Measurements from ENCODE around the gene NR4A1.

- no peak for TF ChIP-seq EZH2 (IDR thresholded peaks at IDR 0.05; ENCODE audit: low read length, unreplicated experiment)
- TF ChIP-seq CTCF (conservative IDR thresholded peaks at IDR 0.05; ENCODE audit: low read depth, low read length): peak; percentile 78
- TF ChIP-seq EZH2phosphoT487 (IDR thresholded peaks at IDR 0.05; ENCODE audit: borderline replicate concordance, low read length): no peak
Measured at GRCh38 chr12:52004042-52004648, 47.1 kb upstream of the NR4A1 start.
